ENCODE measurements around the gene RELT. TPM values are rescaled to one million over a fixed set of nuclear protein-coding genes. Genes with fewer than 3 reads are reported as not detected.

RELT gene
- total RNA-seq, 1 donor from 2014 or later: 20.9 TPM

DNA sequence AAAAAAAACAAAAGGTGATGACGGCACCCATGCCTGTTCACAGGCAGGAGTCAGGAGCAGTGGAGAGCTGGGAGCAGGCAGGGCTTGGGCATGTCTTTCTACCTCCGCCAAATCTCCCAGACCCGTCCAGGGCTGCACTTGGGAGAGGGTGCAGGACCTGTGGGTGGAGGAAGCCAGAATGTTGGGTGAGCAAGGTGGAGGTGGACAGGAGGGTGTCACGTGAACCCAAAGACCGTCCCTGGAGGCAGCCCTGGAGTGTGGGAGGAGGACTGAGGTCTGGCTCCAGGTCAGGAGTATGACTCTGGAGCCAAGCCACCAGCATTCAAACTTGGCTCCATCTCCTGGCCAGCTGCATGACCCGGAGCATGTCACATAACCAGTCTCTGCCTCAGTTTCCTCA lies 26.6 kb upstream of the RELT start:
- TF ChIP-seq, protein P1, sequence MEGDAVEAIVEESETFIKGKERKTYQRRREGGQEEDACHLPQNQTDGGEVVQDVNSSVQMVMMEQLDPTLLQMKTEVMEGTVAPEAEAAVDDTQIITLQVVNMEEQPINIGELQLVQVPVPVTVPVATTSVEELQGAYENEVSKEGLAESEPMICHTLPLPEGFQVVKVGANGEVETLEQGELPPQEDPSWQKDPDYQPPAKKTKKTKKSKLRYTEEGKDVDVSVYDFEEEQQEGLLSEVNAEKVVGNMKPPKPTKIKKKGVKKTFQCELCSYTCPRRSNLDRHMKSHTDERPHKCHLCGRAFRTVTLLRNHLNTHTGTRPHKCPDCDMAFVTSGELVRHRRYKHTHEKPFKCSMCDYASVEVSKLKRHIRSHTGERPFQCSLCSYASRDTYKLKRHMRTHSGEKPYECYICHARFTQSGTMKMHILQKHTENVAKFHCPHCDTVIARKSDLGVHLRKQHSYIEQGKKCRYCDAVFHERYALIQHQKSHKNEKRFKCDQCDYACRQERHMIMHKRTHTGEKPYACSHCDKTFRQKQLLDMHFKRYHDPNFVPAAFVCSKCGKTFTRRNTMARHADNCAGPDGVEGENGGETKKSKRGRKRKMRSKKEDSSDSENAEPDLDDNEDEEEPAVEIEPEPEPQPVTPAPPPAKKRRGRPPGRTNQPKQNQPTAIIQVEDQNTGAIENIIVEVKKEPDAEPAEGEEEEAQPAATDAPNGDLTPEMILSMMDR (conservative IDR thresholded peaks at IDR 0.05): no peak
- peaks cover 2% of the 10 kb centered on the region for H3K36me3 Mint-ChIP-seq (ENCODE audit: low read depth)
- no peak overlapping the region for H3K27ac Mint-ChIP-seq (ENCODE audit: unreplicated experiment)
- H3K27me3 Mint-ChIP-seq (ENCODE audit: low read depth): no peaks in the 10 kb centered on the region
- H3K4me3 Mint-ChIP-seq: no peak overlapping the region
- no peaks in the 10 kb centered on the region for H3K9me3 Mint-ChIP-seq
- DNase-seq (ENCODE audit: low read depth, low spot score): no peak
- H3K4me1 Mint-ChIP-seq: peaks cover 17% of the 10 kb centered on the region

DNA sequence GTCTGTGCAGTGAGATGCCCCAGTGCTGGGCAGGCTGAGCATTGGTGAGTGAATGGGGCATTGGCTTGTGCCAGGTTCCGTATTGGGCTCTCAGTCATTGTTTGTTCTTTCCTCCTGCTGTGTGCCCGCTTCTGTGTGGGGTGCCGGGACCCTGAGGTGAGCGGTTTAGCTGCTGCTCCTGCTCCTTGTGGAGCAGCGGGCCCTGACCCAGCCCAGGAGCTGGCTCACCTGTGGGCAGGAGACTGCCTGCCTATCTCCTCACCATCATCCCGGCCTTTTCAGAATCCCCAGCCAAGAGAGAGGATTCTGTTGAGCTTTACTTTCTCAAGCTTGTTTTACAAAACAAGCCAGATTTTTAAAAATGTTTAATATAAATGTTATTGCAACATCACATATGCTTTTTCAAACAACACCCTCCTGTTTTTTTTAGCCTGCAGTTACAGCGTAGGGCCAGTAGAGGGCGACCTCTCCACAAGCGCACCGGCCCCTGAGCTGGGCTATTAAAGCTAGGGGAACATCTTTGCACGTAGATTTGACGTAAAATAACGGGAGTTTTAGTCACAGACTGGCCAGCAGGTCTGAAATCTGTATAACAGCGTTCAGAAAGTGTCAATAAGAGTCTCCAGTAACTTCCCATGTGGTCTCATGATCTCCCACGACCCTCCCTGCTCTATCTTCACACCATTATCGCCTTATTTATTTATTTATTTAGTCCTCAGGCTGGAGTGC lies 25.1 kb upstream of the RELT start:
- no peaks in the 10 kb centered on the region for H3K9me3 Mint-ChIP-seq
- DNase-seq (ENCODE audit: low read depth, low spot score): peak; percentile 30
- no peak overlapping the region for H3K4me3 Mint-ChIP-seq
- peaks cover 2% of the 10 kb centered on the region for H3K36me3 Mint-ChIP-seq (ENCODE audit: low read depth)
- TF ChIP-seq, protein P1 (conservative IDR thresholded peaks at IDR 0.05): peak; percentile 99
- H3K27me3 Mint-ChIP-seq (ENCODE audit: low read depth): no peaks in the 10 kb centered on the region
- H3K4me1 Mint-ChIP-seq: peaks cover 16% of the 10 kb centered on the region
- no peak overlapping the region for H3K27ac Mint-ChIP-seq (ENCODE audit: unreplicated experiment)

DNA sequence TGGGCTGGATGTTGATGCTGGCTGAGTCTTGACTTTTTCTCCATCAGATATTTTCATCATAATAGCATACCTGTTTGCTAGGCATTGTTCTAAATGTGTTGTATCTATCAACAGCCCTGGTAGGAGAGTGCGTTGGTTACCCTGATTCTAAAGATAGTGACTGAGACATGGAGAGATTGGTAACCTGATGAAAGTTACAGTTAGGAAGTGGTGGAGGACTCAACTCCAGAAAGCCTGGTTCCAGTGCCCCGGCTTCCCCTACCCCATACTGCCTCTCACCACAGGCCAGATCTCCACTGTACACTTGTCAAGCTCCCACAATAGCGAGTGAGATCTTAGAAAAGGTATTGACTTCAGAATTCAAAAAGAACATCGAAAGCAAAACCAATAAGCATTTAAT lies 22.8 kb upstream of the RELT start:
- Mint-ChIP-seq H3K27ac (ENCODE audit: unreplicated experiment) (no peak overlapping the region), H3K27me3 (ENCODE audit: low read depth) (no peaks in the 10 kb centered on the region), H3K9me3 (no peaks in the 10 kb centered on the region), H3K36me3 (ENCODE audit: low read depth) (no peaks in the 10 kb centered on the region), H3K4me3 (no peak overlapping the region), H3K4me1 (peaks cover 5% of the 10 kb centered on the region)
- TF ChIP-seq, protein P1 (conservative IDR thresholded peaks at IDR 0.05): no peak
- no peak for DNase-seq (ENCODE audit: low read depth, low spot score)

DNA sequence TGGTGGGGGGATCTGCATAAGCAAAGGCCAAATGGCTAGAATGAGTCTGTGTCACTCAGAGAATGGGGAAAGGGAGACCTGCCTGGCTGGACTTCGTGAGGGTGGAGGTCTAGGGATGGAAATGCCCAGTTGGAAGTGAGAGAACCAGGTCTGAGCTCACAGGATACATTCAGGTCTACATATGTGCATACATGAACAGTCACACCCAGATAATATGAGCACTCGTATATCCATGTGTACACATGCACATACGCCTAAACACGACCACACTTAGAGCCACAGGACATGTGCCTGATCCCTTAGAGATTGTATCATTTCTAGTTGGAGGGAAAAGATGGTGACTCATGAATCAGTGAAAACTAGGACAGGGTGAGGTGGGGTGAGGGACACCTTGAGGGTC lies 21.1 kb upstream of the RELT start:
- TF ChIP-seq, protein P1 (conservative IDR thresholded peaks at IDR 0.05): no peak
- no peaks in the 10 kb centered on the region for H3K9me3 Mint-ChIP-seq
- H3K27ac Mint-ChIP-seq (ENCODE audit: unreplicated experiment): no peak overlapping the region
- peaks cover 5% of the 10 kb centered on the region for H3K4me1 Mint-ChIP-seq
- no peak for DNase-seq (ENCODE audit: low read depth, low spot score)
- no peaks in the 10 kb centered on the region for H3K36me3 Mint-ChIP-seq (ENCODE audit: low read depth)
- no peaks in the 10 kb centered on the region for H3K27me3 Mint-ChIP-seq (ENCODE audit: low read depth)
- no peak overlapping the region for H3K4me3 Mint-ChIP-seq

DNA sequence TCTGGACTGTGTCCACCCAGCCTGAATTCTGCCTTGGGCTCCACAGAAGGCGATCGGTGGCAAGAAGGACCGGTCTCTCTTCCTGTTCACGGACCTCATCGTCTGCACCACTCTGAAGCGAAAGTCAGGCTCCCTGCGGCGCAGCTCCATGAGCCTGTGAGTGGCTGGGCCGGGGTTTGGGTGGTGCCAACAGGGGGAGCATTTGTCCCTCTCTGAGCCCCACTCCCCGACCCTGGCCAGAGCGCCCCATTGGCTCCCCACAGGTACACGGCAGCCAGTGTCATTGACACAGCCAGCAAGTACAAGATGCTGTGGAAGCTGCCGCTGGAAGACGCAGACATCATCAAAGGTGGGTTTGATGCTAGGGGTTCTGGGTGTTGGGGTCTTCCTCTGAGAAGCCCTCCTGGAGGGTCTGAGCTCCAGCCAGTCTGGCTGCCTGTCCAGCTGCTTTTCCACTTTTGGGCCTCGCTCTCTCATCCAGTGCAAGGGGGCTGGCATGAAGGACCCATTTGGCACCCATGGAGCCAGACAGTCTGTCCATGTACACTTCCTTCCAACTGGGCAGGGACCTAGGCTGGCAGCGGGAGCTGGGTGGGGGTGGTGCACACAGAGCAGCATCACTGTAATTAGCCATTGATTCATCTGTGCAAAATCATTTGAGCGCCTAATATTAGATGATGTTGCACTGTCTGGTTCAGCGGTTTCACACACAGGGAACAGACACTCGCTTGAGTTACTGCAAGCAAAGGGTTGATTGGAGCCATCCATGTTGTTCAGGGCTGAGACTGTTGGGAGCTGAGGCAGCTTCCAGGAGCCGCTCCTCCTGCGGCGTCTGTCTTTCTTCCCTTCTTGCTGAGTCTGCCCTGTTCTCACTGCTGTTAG lies 19.0 kb upstream of the RELT start:
- no peak for DNase-seq (ENCODE audit: low read depth, low spot score)
- no peaks in the 10 kb centered on the region for H3K27me3 Mint-ChIP-seq (ENCODE audit: low read depth)
- no peaks in the 10 kb centered on the region for H3K9me3 Mint-ChIP-seq
- H3K36me3 Mint-ChIP-seq (ENCODE audit: low read depth): peaks cover 3% of the 10 kb centered on the region
- H3K4me3 Mint-ChIP-seq: no peak overlapping the region
- TF ChIP-seq, protein P1 (conservative IDR thresholded peaks at IDR 0.05): no peak
- peak overlapping the region; percentile 78 for H3K27ac Mint-ChIP-seq (ENCODE audit: unreplicated experiment)
- H3K4me1 Mint-ChIP-seq: peaks cover 4% of the 10 kb centered on the region

Measured in neural crest cell (in vitro differentiated cells).